ENCODE data around the gene RSPRY1. TPM values are rescaled to one million over a fixed set of nuclear protein-coding genes. Genes with fewer than 3 reads are reported as not detected.

RSPRY1 gene
- total and polyA plus RNA-seq, 5 donors from 2014 or later = 25.7 to 46.4 (median 31.7) TPM

DNA sequence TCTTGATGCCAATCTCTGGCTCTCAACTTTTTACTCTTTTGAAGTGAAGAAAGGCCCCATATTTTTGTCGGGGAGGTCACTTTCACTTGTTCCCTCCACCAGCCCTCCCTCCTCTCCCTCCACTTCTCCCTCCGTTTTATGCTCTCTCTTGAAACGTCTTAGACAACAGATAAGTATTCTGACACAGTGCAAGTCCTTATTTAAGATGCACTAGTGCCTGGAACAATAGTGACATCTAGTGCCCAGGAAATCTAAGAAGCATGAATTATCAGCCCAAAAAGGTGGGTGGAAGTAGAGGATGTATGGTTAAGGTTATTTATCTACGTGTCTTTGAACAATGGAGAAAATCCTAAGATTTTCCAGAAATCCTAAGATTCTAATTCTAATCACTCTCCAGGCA, 18.2 kb upstream of the RSPRY1 start:
- H3K9me3 Mint-ChIP-seq = no peaks in the 10 kb centered on the region
- H3K36me3 Mint-ChIP-seq = peaks cover 63% of the 10 kb centered on the region
- DNase-seq = peak in 2 of 3 donors; percentile 74 to 84
- Histone ChIP-seq H3K27me3 (ENCODE audit: control insufficient read depth, insufficient read depth, low read length) (no peaks in the 10 kb centered on the region), H3K9me3 (ENCODE audit: control insufficient read depth in 2 of 2, low read length in 2 of 2) (no peaks in the 10 kb centered on the region), H3K4me1 (ENCODE audit: control insufficient read depth, insufficient read depth, low read length, poor library complexity, severe bottlenecking) (peaks cover 4% of the 10 kb centered on the region), H3K27ac (ENCODE audit: insufficient read depth, low read length, poor library complexity, severe bottlenecking) (no peak overlapping the region), H3K36me3 (ENCODE audit: control insufficient read depth, insufficient read depth, low read length) (peaks cover 64% of the 10 kb centered on the region), H3K4me3 (ENCODE audit: low read depth, low read length) (no peak overlapping the region)
- no peaks in the 10 kb centered on the region for H3K27me3 Mint-ChIP-seq
- H3K4me1 Mint-ChIP-seq = peaks cover 6 to 10% (median 7%) of the 10 kb centered on the region in 4 donors
- peak; percentile 91 to 94 for ATAC-seq (ENCODE audit: low read depth in 2 of 2)
- H3K4me3 Mint-ChIP-seq = no peak overlapping the region
- H3K27ac Mint-ChIP-seq = peak overlapping the region in 1 of 3 donors; percentile 33

DNA sequence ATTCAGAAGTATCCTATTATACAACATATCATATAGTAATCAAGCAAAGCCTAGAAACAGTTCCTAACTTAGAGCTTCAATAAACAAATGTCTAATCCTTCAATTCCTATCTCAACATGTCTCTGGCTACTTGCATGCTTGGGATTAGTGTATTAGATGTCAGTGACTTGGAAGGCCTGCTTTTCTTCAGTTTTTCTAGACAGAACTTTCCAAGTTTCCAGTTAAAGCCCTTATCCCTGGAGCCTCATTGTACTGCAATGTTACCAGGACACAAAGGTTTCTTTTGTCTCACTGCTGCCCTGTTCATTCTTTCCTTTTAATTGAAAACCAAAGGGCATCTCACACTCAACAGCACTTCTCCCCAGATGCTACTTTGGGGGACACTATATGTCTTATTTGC, 16.8 kb upstream of the RSPRY1 start:
- Mint-ChIP-seq H3K4me3 (no peak overlapping the region), H3K27ac (no peak overlapping the region), H3K36me3 (peaks cover 54% of the 10 kb centered on the region), H3K27me3 (no peaks in the 10 kb centered on the region), H3K4me1 (peaks cover 6 to 11% (median 9%) of the 10 kb centered on the region in 4 donors), H3K9me3 (no peaks in the 10 kb centered on the region)
- H3K9me3 ChIP-seq (ENCODE audit: control insufficient read depth in 2 of 2, low read length in 2 of 2) = no peaks in the 10 kb centered on the region
- H3K27ac ChIP-seq (ENCODE audit: insufficient read depth, low read length, poor library complexity, severe bottlenecking) = no peak overlapping the region
- peaks cover 4% of the 10 kb centered on the region for H3K4me1 ChIP-seq (ENCODE audit: control insufficient read depth, insufficient read depth, low read length, poor library complexity, severe bottlenecking)
- no peak overlapping the region for H3K4me3 ChIP-seq (ENCODE audit: low read depth, low read length)
- DNase-seq (no peak), ATAC-seq (ENCODE audit: low read depth in 2 of 2) (no peak)
- H3K27me3 ChIP-seq (ENCODE audit: control insufficient read depth, insufficient read depth, low read length) = no peaks in the 10 kb centered on the region
- peaks cover 60% of the 10 kb centered on the region for H3K36me3 ChIP-seq (ENCODE audit: control insufficient read depth, insufficient read depth, low read length)

DNA sequence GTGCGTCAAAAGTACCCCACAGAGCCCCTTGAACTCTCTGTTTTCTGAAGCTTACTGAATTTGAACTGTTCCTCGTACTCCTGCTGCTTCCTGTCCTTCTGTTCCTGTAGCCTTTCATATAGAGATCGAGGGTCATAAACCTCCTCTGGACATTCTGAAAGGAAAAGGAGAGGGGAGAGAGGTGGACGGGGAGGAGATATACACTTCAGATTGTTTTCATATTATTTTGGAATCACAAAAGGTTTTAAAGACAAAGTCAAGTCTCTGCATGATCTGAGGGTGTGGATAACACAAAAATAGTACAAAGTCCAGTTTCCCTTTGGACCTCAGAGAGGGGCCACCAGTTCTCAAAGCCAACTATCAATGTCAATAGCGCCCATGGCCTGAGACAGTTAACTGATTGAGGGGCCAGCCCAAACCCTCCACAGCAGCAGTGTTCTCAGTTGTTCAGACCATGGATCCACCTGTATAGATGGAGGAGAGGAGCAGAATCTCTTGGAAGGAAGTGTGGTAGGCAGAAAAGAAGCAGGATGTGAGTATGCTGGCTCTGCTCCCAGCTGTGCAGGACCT, 13.3 kb upstream of the RSPRY1 start:
- peaks cover 44% of the 10 kb centered on the region for H3K36me3 Mint-ChIP-seq
- H3K27ac ChIP-seq (ENCODE audit: insufficient read depth, low read length, poor library complexity, severe bottlenecking) = no peak overlapping the region

GRCh38 chr16:57175896-57176295, 10.2 kb upstream of the RSPRY1 start:
- Histone ChIP-seq H3K36me3 (ENCODE audit: control insufficient read depth, insufficient read depth, low read length) (peaks cover 25% of the 10 kb centered on the region), H3K27ac (ENCODE audit: insufficient read depth, low read length, poor library complexity, severe bottlenecking) (no peak overlapping the region), H3K4me1 (ENCODE audit: control insufficient read depth, insufficient read depth, low read length, poor library complexity, severe bottlenecking) (no peaks in the 10 kb centered on the region), H3K9me3 (ENCODE audit: control insufficient read depth in 2 of 2, low read length in 2 of 2) (no peaks in the 10 kb centered on the region), H3K4me3 (ENCODE audit: low read depth, low read length) (no peak overlapping the region), H3K27me3 (ENCODE audit: control insufficient read depth, insufficient read depth, low read length) (no peaks in the 10 kb centered on the region)
- ATAC-seq (ENCODE audit: low read depth in 2 of 2) = no peak
- peaks cover 36% of the 10 kb centered on the region for H3K36me3 Mint-ChIP-seq
- no peak overlapping the region for H3K4me3 Mint-ChIP-seq
- H3K4me1 Mint-ChIP-seq = peaks cover 4 to 17% (median 7%) of the 10 kb centered on the region in 4 donors
- no peaks in the 10 kb centered on the region for H3K27me3 Mint-ChIP-seq
- H3K9me3 Mint-ChIP-seq = no peaks in the 10 kb centered on the region
- no peak for DNase-seq
- no peak overlapping the region for H3K27ac Mint-ChIP-seq

More for the DNA sequence above, 13.3 kb upstream of the RSPRY1 start:
- peaks cover 9 to 17% (median 9%) of the 10 kb centered on the region in 4 donors for H3K4me1 Mint-ChIP-seq
- Histone ChIP-seq H3K4me3 (ENCODE audit: low read depth, low read length) (no peak overlapping the region), H3K27me3 (ENCODE audit: control insufficient read depth, insufficient read depth, low read length) (no peaks in the 10 kb centered on the region), H3K36me3 (ENCODE audit: control insufficient read depth, insufficient read depth, low read length) (peaks cover 38% of the 10 kb centered on the region), H3K9me3 (ENCODE audit: control insufficient read depth in 2 of 2, low read length in 2 of 2) (no peaks in the 10 kb centered on the region), H3K4me1 (ENCODE audit: control insufficient read depth, insufficient read depth, low read length, poor library complexity, severe bottlenecking) (peaks cover 2% of the 10 kb centered on the region)
- no peaks in the 10 kb centered on the region for H3K9me3 Mint-ChIP-seq
- no peaks in the 10 kb centered on the region for H3K27me3 Mint-ChIP-seq
- ATAC-seq (ENCODE audit: low read depth in 2 of 2) (no peak), DNase-seq (no peak)
- no peak overlapping the region for H3K4me3 Mint-ChIP-seq
- H3K27ac Mint-ChIP-seq = peak overlapping the region in 1 of 3 donors; percentile 35

GRCh38 chr16:57178196-57178595, 7.9 kb upstream of the RSPRY1 start:
- peaks cover 6% of the 10 kb centered on the region for H3K36me3 ChIP-seq (ENCODE audit: control insufficient read depth, insufficient read depth, low read length)
- H3K4me1 Mint-ChIP-seq = peaks cover 4 to 24% (median 18%) of the 10 kb centered on the region in 4 donors
- H3K4me3 ChIP-seq (ENCODE audit: low read depth, low read length) = no peak overlapping the region
- ATAC-seq (ENCODE audit: low read depth in 2 of 2) = no peak
- peaks cover 13% of the 10 kb centered on the region for H3K36me3 Mint-ChIP-seq
- no peaks in the 10 kb centered on the region for H3K27me3 ChIP-seq (ENCODE audit: control insufficient read depth, insufficient read depth, low read length)
- H3K27ac ChIP-seq (ENCODE audit: insufficient read depth, low read length, poor library complexity, severe bottlenecking) = no peak overlapping the region
- no peak overlapping the region for H3K4me3 Mint-ChIP-seq
- DNase-seq = no peak
- H3K4me1 ChIP-seq (ENCODE audit: control insufficient read depth, insufficient read depth, low read length, poor library complexity, severe bottlenecking) = no peaks in the 10 kb centered on the region
- H3K9me3 ChIP-seq (ENCODE audit: control insufficient read depth in 2 of 2, low read length in 2 of 2) = no peaks in the 10 kb centered on the region
- no peaks in the 10 kb centered on the region for H3K27me3 Mint-ChIP-seq
- H3K27ac Mint-ChIP-seq = peak overlapping the region in 1 of 3 donors; percentile 27
- no peaks in the 10 kb centered on the region for H3K9me3 Mint-ChIP-seq

GRCh38 chr16:57178793-57179212, 7.3 kb upstream of the RSPRY1 start:
- no peak overlapping the region for H3K27ac ChIP-seq (ENCODE audit: insufficient read depth, low read length, poor library complexity, severe bottlenecking)
- Mint-ChIP-seq H3K27me3 (no peaks in the 10 kb centered on the region), H3K36me3 (peaks cover 13% of the 10 kb centered on the region), H3K4me3 (no peak overlapping the region), H3K4me1 (peaks cover 4 to 27% (median 20%) of the 10 kb centered on the region in 4 donors), H3K9me3 (no peaks in the 10 kb centered on the region), H3K27ac (no peak overlapping the region)
- H3K36me3 ChIP-seq (ENCODE audit: control insufficient read depth, insufficient read depth, low read length) = peaks cover under 1% of the 10 kb centered on the region
- no peak overlapping the region for H3K4me3 ChIP-seq (ENCODE audit: low read depth, low read length)
- H3K27me3 ChIP-seq (ENCODE audit: control insufficient read depth, insufficient read depth, low read length) = no peaks in the 10 kb centered on the region
- ATAC-seq (ENCODE audit: low read depth in 2 of 2) (no peak), DNase-seq (no peak)
- no peaks in the 10 kb centered on the region for H3K4me1 ChIP-seq (ENCODE audit: control insufficient read depth, insufficient read depth, low read length, poor library complexity, severe bottlenecking)
- no peaks in the 10 kb centered on the region for H3K9me3 ChIP-seq (ENCODE audit: control insufficient read depth in 2 of 2, low read length in 2 of 2)

GRCh38 chr16:57179215-57179828, 6.8 kb upstream of the RSPRY1 start:
- Histone ChIP-seq H3K27me3 (ENCODE audit: control insufficient read depth, insufficient read depth, low read length) (no peaks in the 10 kb centered on the region), H3K27ac (ENCODE audit: insufficient read depth, low read length, poor library complexity, severe bottlenecking) (no peak overlapping the region), H3K36me3 (ENCODE audit: control insufficient read depth, insufficient read depth, low read length) (no peaks in the 10 kb centered on the region), H3K4me1 (ENCODE audit: control insufficient read depth, insufficient read depth, low read length, poor library complexity, severe bottlenecking) (peaks cover 1% of the 10 kb centered on the region), H3K9me3 (ENCODE audit: control insufficient read depth in 2 of 2, low read length in 2 of 2) (no peaks in the 10 kb centered on the region), H3K4me3 (ENCODE audit: low read depth, low read length) (no peak overlapping the region)
- peaks cover 12% of the 10 kb centered on the region for H3K36me3 Mint-ChIP-seq
- H3K9me3 Mint-ChIP-seq = no peaks in the 10 kb centered on the region
- H3K4me1 Mint-ChIP-seq = peaks cover 4 to 30% (median 25%) of the 10 kb centered on the region in 4 donors
- no peak for ATAC-seq (ENCODE audit: low read depth in 2 of 2)
- H3K27ac Mint-ChIP-seq = peak overlapping the region in 1 of 3 donors; percentile 56
- H3K4me3 Mint-ChIP-seq = no peak overlapping the region
- DNase-seq = no peak
- H3K27me3 Mint-ChIP-seq = no peaks in the 10 kb centered on the region

DNA sequence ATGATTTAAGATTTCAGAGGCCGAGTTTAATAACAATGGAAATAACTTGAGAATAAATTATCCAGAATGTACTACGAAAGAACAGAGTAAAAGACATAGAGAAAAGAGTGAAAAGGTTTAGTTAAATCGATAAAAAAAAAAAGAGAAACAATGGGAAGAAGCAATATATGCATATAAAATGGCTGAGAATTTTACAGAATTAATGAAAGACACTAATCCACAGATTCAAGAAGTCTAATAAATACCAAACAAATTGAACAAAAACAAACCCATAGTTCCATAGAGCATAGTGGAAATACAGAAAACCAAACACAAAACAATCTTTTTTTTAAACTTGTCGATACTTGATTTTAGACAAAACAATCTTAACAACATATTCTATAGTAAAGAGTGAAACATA, 2.0 kb upstream of the RSPRY1 start:
- no peak for DNase-seq
- no peak for ATAC-seq (ENCODE audit: low read depth in 2 of 2)
- Mint-ChIP-seq H3K27me3 (no peaks in the 10 kb centered on the region), H3K9me3 (peaks cover 0 to 3% (median 0%) of the 10 kb centered on the region in 7 donors), H3K36me3 (no peaks in the 10 kb centered on the region), H3K4me1 (peaks cover 15 to 61% (median 43%) of the 10 kb centered on the region in 4 donors), H3K4me3 (peak overlapping the region; percentile 97 to 100 (median 98)), H3K27ac (peak overlapping the region in 2 of 3 donors; percentile 72 to 98)
- Histone ChIP-seq H3K4me1 (ENCODE audit: control insufficient read depth, insufficient read depth, low read length, poor library complexity, severe bottlenecking) (peaks cover 36% of the 10 kb centered on the region), H3K36me3 (ENCODE audit: control insufficient read depth, insufficient read depth, low read length) (no peaks in the 10 kb centered on the region), H3K27ac (ENCODE audit: insufficient read depth, low read length, poor library complexity, severe bottlenecking) (no peak overlapping the region), H3K4me3 (ENCODE audit: low read depth, low read length) (peak overlapping the region; percentile 87), H3K27me3 (ENCODE audit: control insufficient read depth, insufficient read depth, low read length) (no peaks in the 10 kb centered on the region), H3K9me3 (ENCODE audit: control insufficient read depth in 2 of 2, low read length in 2 of 2) (no peaks in the 10 kb centered on the region)

Data from CD4-positive, CD25-positive, alpha-beta regulatory T cell (primary cell).